H1 (cell line): ENCODE results near the gene LIN28A. TPM values are rescaled to one million over a fixed set of nuclear protein-coding genes. Genes with fewer than 3 reads are reported as not detected.

ENCODE experiments used
- CTCF ChIA-PET: fragments of 300-600 bp; sonication (Branson Sonifier 250); formaldehyde crosslinking; loops from one replicate; lab custom pipeline; 2021; ENCODE audit not compliant: partially characterized antibody; lab: Charles Lee
- POLR2A ChIA-PET: fragments of 300-600 bp; sonication (Branson Sonifier 250); formaldehyde crosslinking; loops from one replicate; lab custom pipeline; 2021; ENCODE audit warnings: inconsistent platforms; ENCODE audit not compliant: partially characterized antibody; lab: Charles Lee
- DNase-seq, 2 experiments: peaks; one replicate each; pipeline versions ENCODE4 v3.0.0 to v3.0.0-alpha.2; 2010 to 2022; ENCODE audit warnings: low spot score in 2 of 2, low read depth in 1 of 2, mixed read lengths in 1 of 2
- FAIRE-seq: peaks from 2 replicates; lab custom pipeline; 2011; peaks lifted over from hg19 to GRCh38; lab: Jason Lieb, UNC
- H2AFZ ChIP-seq: 2 replicates; pipeline ENCODE4 v1.8.1; 2012; ENCODE audit warnings: low read length, inconsistent platforms
- H2AK5ac ChIP-seq: 2 replicates; pipeline ENCODE4 v1.6.1; 2013; ENCODE audit warnings: low read depth, low read length
- H2BK120ac ChIP-seq: replicated peaks from 2 replicates; pipeline ENCODE3; 2013; ENCODE audit warnings: low read depth, low read length, inconsistent platforms
- H2BK12ac ChIP-seq: 2 replicates; pipeline ENCODE4 v1.6.1; 2013; ENCODE audit warnings: low read depth, low read length
- H2BK15ac ChIP-seq: 2 replicates; pipeline ENCODE4 v1.6.1; 2013; ENCODE audit warnings: low read length
- H2BK20ac ChIP-seq: 2 replicates; pipeline ENCODE4 v1.6.1; 2013; ENCODE audit warnings: low read length
- H2BK5ac ChIP-seq: 2 replicates; pipeline ENCODE4 v1.6.1; 2013; ENCODE audit warnings: low read depth, low read length
- H3K14ac ChIP-seq: 2 replicates; pipeline ENCODE4 v1.6.1; 2013; ENCODE audit warnings: inconsistent platforms; ENCODE audit not compliant: insufficient read length
- H3K18ac ChIP-seq: 2 replicates; pipeline ENCODE4 v1.6.1; 2013; ENCODE audit warnings: low read length; ENCODE audit errors: extremely low read depth
- H3K23ac ChIP-seq: 2 replicates; pipeline ENCODE4 v1.6.1; 2013; ENCODE audit warnings: inconsistent platforms; ENCODE audit not compliant: insufficient read length
- H3K23me2 ChIP-seq: 2 replicates; pipeline ENCODE4 v1.6.1; 2013; ENCODE audit warnings: low read depth, low read length
- H3K27ac ChIP-seq: 2 replicates; pipeline ENCODE4 v1.6.1; 2011; ENCODE audit warnings: low read depth, low read length, inconsistent platforms
- H3K27me3 ChIP-seq, 4 experiments: replicated peaks in 1 of 4; 1 replicate in 1 of 4; 2 replicates in 3 of 4; pipeline versions ENCODE4 v1.6.1 to v1.8.1; 2011 to 2013; ENCODE audit warnings: low read length in 3 of 4, mild to moderate bottlenecking in 3 of 4, inconsistent platforms in 2 of 4, mixed read lengths in 2 of 4, moderate library complexity in 1 of 4; ENCODE audit not compliant: control insufficient read depth in 3 of 4, insufficient read depth in 3 of 4; ENCODE audit errors: extremely low read depth in 1 of 4
- H3K36me3 ChIP-seq, 4 experiments: 2 replicates each; pipeline versions ENCODE4 v1.6.1 to v1.8.1; 2011 to 2013; ENCODE audit warnings: mild to moderate bottlenecking in 4 of 4, low read length in 3 of 4, moderate library complexity in 2 of 4, control low read depth in 1 of 4, inconsistent platforms in 1 of 4; ENCODE audit not compliant: insufficient read depth in 4 of 4, control insufficient read depth in 2 of 4
- H3K4ac ChIP-seq: replicated peaks from 2 replicates; pipeline ENCODE3; 2013; ENCODE audit warnings: low read length, low read depth, mixed read lengths, inconsistent platforms; ENCODE audit not compliant: insufficient read length
- H3K4me1 ChIP-seq, 4 experiments: replicated peaks in 1 of 4; 1 replicate in 1 of 4; 2 replicates in 3 of 4; pipeline versions ENCODE4 v1.6.1 to v1.8.1; 2011 to 2013; ENCODE audit warnings: low read length in 3 of 4, inconsistent platforms in 2 of 4, mixed read lengths in 1 of 4; ENCODE audit not compliant: insufficient read depth in 4 of 4, control insufficient read depth in 3 of 4
- H3K4me2 ChIP-seq, 2 experiments: 2 replicates each; pipeline versions ENCODE4 v1.6.1 to v1.8.1; 2011 to 2013; ENCODE audit warnings: low read depth in 2 of 2, low read length in 2 of 2, control low read depth in 1 of 2, inconsistent platforms in 1 of 2, mild to moderate bottlenecking in 1 of 2; ENCODE audit not compliant: insufficient read depth in 1 of 2
- H3K4me3 ChIP-seq, 4 experiments: fragments of 200-600, 300-600 bp in 1 of 4; sonication (generic), shearing (Covaris generic), sonication (Bioruptor Twin) in 1 of 4; 2 replicates each; pipeline versions ENCODE4 v1.5.1 to v1.8.1; 2011 to 2016; ENCODE audit warnings: low read length in 4 of 4, low read depth in 3 of 4, control low read depth in 2 of 4, inconsistent platforms in 2 of 4, mild to moderate bottlenecking in 2 of 4, mixed read lengths in 1 of 4, moderate library complexity in 1 of 4; ENCODE audit not compliant: insufficient read depth in 2 of 4; ENCODE audit errors: extremely low read depth in 1 of 4
- H3K56ac ChIP-seq: replicated peaks from 2 replicates; pipeline ENCODE3; 2013; ENCODE audit warnings: low read depth, mild to moderate bottlenecking, mixed read lengths, low read length, inconsistent platforms; ENCODE audit not compliant: insufficient read length
- H3K79me1 ChIP-seq: 2 replicates; pipeline ENCODE4 v1.6.1; 2013; ENCODE audit warnings: low read depth, low read length, control low read depth
- H3K79me2 ChIP-seq, 2 experiments: 2 replicates each; pipeline versions ENCODE4 v1.6.1 to v1.8.1; 2012 to 2013; ENCODE audit warnings: low read length in 2 of 2, mild to moderate bottlenecking in 2 of 2, inconsistent platforms in 1 of 2; ENCODE audit not compliant: insufficient read depth in 2 of 2, control insufficient read depth in 1 of 2
- H3K9ac ChIP-seq, 4 experiments: replicated peaks in 1 of 4; 1 replicate in 1 of 4; 2 replicates in 3 of 4; pipeline versions ENCODE4 v1.6.1 to v1.8.1; 2011 to 2013; ENCODE audit warnings: low read depth in 3 of 4, low read length in 3 of 4, control low read depth in 2 of 4, mild to moderate bottlenecking in 2 of 4, moderate library complexity in 2 of 4, inconsistent platforms in 1 of 4; ENCODE audit errors: extremely low read depth in 1 of 4
- H3K9me3 ChIP-seq, 2 experiments: 2 replicates each; pipeline versions ENCODE4 v1.6.1 to v1.8.1; 2012 to 2013; ENCODE audit warnings: mild to moderate bottlenecking in 2 of 2, moderate library complexity in 2 of 2, control low read depth in 1 of 2, inconsistent platforms in 1 of 2, low read depth in 1 of 2, low read length in 1 of 2, mixed read lengths in 1 of 2; ENCODE audit not compliant: insufficient read depth in 2 of 2
- H4K20me1 ChIP-seq, 2 experiments: replicated peaks in 1 of 2; 2 replicates each; pipeline versions ENCODE3 to v1.8.1; 2011 to 2013; ENCODE audit warnings: inconsistent platforms in 2 of 2, low read length in 2 of 2, mild to moderate bottlenecking in 1 of 2; ENCODE audit not compliant: insufficient read depth in 2 of 2, control insufficient read depth in 1 of 2
- H4K5ac ChIP-seq: 2 replicates; pipeline ENCODE4 v1.6.1; 2013; ENCODE audit warnings: low read length, low read depth, mixed read lengths, inconsistent platforms; ENCODE audit not compliant: insufficient read length
- H4K8ac ChIP-seq: 2 replicates; pipeline ENCODE4 v1.8.0; 2013; ENCODE audit warnings: mild to moderate bottlenecking, moderate library complexity, low read length, inconsistent platforms; ENCODE audit not compliant: insufficient read depth; ENCODE audit errors: extremely low read depth
- H4K91ac ChIP-seq: replicated peaks from 2 replicates; pipeline ENCODE3; 2013; ENCODE audit warnings: low read length, mixed read lengths, inconsistent platforms; ENCODE audit not compliant: insufficient read length
- CHD1 ChIP-seq: IDR thresholded peaks from 2 replicates; pipeline ENCODE4 v1.6.1; 2012; ENCODE audit warnings: low read depth, low read length, improper control_type of control experiment
- CTBP2 ChIP-seq: IDR thresholded peaks from 2 replicates; pipeline ENCODE4 v1.7.0; 2011; ENCODE audit warnings: borderline replicate concordance, mild to moderate bottlenecking, moderate library complexity, mixed read lengths, low read length; ENCODE audit not compliant: insufficient read depth, insufficient read length
- RBBP5 ChIP-seq: IDR thresholded peaks from 2 replicates; pipeline ENCODE4 v1.7.1; 2012; ENCODE audit warnings: low read depth, mild to moderate bottlenecking, inconsistent platforms, low read length, moderate library complexity, borderline replicate concordance
- SIN3A ChIP-seq, 2 experiments: IDR thresholded peaks in 1 of 2; conservative IDR thresholded peaks in 1 of 2; 2 replicates each; pipeline ENCODE4 v1.6.1; 2011 to 2012; ENCODE audit warnings: low read length in 2 of 2, improper control_type of control experiment in 1 of 2, low read depth in 1 of 2, mild to moderate bottlenecking in 1 of 2
- SIX5 ChIP-seq: IDR thresholded peaks from 2 replicates; pipeline ENCODE4 v1.6.1; 2011; ENCODE audit warnings: mild to moderate bottlenecking, low read depth, low read length
- SRF ChIP-seq: IDR thresholded peaks from 2 replicates; pipeline ENCODE4 v1.6.1; 2011; ENCODE audit warnings: mild to moderate bottlenecking, low read depth, low read length, moderate library complexity
- TCF12 ChIP-seq: IDR thresholded peaks from 2 replicates; pipeline ENCODE4 v1.6.1; 2011; ENCODE audit warnings: low read depth, mild to moderate bottlenecking, low read length
- TEAD4 ChIP-seq: IDR thresholded peaks from 2 replicates; pipeline ENCODE4 v1.6.1; 2012; ENCODE audit warnings: low read depth, low read length, inconsistent platforms, mixed read lengths
- YY1 ChIP-seq: IDR thresholded peaks from 2 replicates; pipeline ENCODE4 v1.6.1; 2011; ENCODE audit warnings: low read depth, mild to moderate bottlenecking, low read length
- ZNF274 ChIP-seq: IDR thresholded peaks from 2 replicates; pipeline ENCODE4 v1.7.0; 2012; ENCODE audit warnings: low read length, borderline replicate concordance; ENCODE audit errors: extremely low read depth
- WGBS, 2 experiments: shearing (Covaris generic) in 1 of 2; methylation state at CpG; one replicate each; pipeline versions ENCODE4 v1.1.6 to v1.1.7; 2013 to 2015; ENCODE audit warnings: low lambda C conversion rate in 2 of 2, mixed read lengths in 2 of 2, inconsistent platforms in 1 of 2, low coverage in 1 of 2, missing lambda C conversion rate in 1 of 2; ENCODE audit not compliant: insufficient replicate concordance in 2 of 2, insufficient coverage in 1 of 2, insufficient read length in 1 of 2; ENCODE audit errors: extremely low coverage in 1 of 2, missing lambda C conversion rate in 1 of 2; 5-methylcytosine and 5-hydroxymethylcytosine counted together
- polyA plus RNA-seq, 7 experiments: library from polyadenylated mRNA; depleted of rRNA in 3 of 7; stranded (reverse) in 5 of 7; unstranded in 2 of 7; fragments of >200 nt in 5 of 7; fragments of 200-250 nt in 2 of 7; gene quantifications; 1 replicate in 5 of 7; 2 replicates in 1 of 7; 4 replicates in 1 of 7; pipeline versions ENCODE4 v1.2.1 to v1.2.3, GENCODE V29; 2011 to 2013; ENCODE audit warnings: missing spikeins in 2 of 7, mixed read lengths in 2 of 7
- total RNA-seq: library from RNA; stranded (reverse); fragmentation: NEBNext Ultra II Directional; extraction: Animal tissue kit (Norgen Biotek cat#: 25700); gene quantifications from 2 replicates; pipeline ENCODE4 v1.2.1, GENCODE V29; 2021

The LIN28A gene
- total and polyA plus RNA-seq, 2 of the 8 experiments (the other 6 are each of a cell fraction or from before 2014, with no cell fraction given): 403 to 1,486 TPM

DNA sequence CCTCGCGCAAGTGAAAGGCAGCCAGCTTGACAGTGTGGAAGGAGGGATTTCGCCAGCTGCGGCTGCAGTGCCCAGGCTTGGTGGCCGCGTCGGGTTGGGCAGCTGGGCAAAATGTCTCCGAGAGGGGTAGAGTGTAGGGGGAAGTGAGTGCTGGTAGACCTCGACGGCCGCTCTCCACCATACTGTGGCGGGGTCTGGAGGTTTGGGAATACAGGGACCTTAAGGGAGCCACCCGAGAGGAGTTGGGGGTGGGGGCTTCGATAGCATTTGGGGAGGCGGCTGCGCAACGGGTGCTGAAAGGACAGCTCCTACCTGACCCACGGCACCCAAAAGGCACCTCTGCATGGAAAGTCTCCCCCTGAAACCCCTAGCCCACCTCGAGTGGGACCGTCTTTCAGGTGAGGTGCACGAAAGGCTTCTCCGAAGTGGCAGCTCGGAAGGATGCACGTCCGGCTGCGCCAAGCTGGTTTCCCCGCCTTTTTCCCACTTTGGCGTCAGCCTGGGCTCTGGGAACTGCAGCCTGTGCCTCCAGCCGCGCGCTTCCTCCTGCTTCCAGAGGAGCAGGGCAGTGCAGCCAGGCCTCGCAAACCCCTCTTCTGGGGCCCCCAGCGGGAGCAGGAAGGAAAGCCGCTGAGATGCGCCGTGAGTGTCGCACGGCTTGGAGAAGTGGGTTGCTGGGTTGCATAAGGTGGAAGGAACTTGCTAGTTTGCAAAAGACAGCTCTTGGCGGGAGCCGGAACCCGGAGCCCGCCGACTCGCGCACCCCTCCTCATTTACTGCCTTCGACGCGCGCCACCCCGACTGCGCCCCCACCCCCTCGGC lies 61.1 kb downstream of the LIN28A start:
- 2% methylated on average over 33 of the region's 52 CpGs; no CpG with 5 or more reads in 1 of the 2 experiments for WGBS, 2 experiments
- no peak overlapping the region for H4K91ac ChIP-seq
- H2BK15ac ChIP-seq: 0 out of 2 replicates have a peak overlapping the region, but pooled peaks have one; percentile 81
- H3K27me3 ChIP-seq: peaks cover 0 to 4% (median 0%) of the 10 kb centered on the region in 4 experiments; a peak in 2 of 7 replicates
- peak overlapping the region; percentile 35 for H4K8ac ChIP-seq
- ChIA-PET CTCF (interaction anchor here (0.8 to 4.3 kb wide), 8 partner anchors 9 to 191 kb away, joined by 3 to 16 read pairs (median 7); partner anchors contain the start of gene RPS6KA1), POLR2A (interaction anchor here (0.8 to 5.0 kb wide), 36 partner anchors 10 to 385 kb away, joined by 3 to 73 read pairs (median 5); partner anchors contain the start of genes CD52, DHDDS, LIN28A and RPS6KA1)
- peak overlapping the region; percentile 80 for H3K18ac ChIP-seq
- peaks cover 21 to 49% (median 35%) of the 10 kb centered on the region in 4 experiments for H3K36me3 ChIP-seq
- no peak overlapping the region for H2BK120ac ChIP-seq
- H2AK5ac ChIP-seq: no peak overlapping the region
- H3K79me1 ChIP-seq: no peaks in the 10 kb centered on the region; the same call in 1 of the 2 replicates
- H3K4me2 ChIP-seq: peak overlapping the region; percentile 84 to 96
- H2BK5ac ChIP-seq: peak overlapping the region; percentile 85; the same call in 1 of the 2 replicates
- no peak overlapping the region for H3K14ac ChIP-seq
- FAIRE-seq (no peak), DNase-seq (peak; percentile 36 to 84)
- H3K4me1 ChIP-seq: peaks cover 8 to 13% (median 11%) of the 10 kb centered on the region in 4 experiments
- peak overlapping the region; percentile 75; the same call in 1 of the 2 replicates for H2BK12ac ChIP-seq
- no peak overlapping the region for H2AFZ ChIP-seq
- H3K4me3 ChIP-seq: peak overlapping the region; percentile 65 to 96 (median 78)
- H3K4ac ChIP-seq: peak overlapping the region; percentile 57
- no peak overlapping the region for H2BK20ac ChIP-seq
- peak overlapping the region; percentile 20 for H4K5ac ChIP-seq
- no peaks in the 10 kb centered on the region for H3K9me3 ChIP-seq
- peaks cover 11% of the 10 kb centered on the region for H3K23me2 ChIP-seq
- H4K20me1 ChIP-seq: peaks cover 6 to 14% of the 10 kb centered on the region in 2 experiments
- peaks cover 5 to 15% of the 10 kb centered on the region in 2 experiments; a peak in 3 of 4 replicates for H3K79me2 ChIP-seq
- peak overlapping the region; percentile 40 to 69 (median 58) for H3K9ac ChIP-seq
- H3K23ac ChIP-seq: no peak overlapping the region
- peak overlapping the region; percentile 58; the same call in 1 of the 2 replicates for H3K27ac ChIP-seq
- peak overlapping the region; percentile 36 for H3K56ac ChIP-seq
- TF ChIP-seq CHD1 (no peak), RBBP5 (0 out of 2 replicates have a peak, but pooled peaks have one; percentile 34), TEAD4 (no peak), ZNF274 (no peak), SRF (no peak), SIX5 (no peak), YY1 (no peak), CTBP2 (no peak), SIN3A (conservative IDR thresholded peaks at IDR 0.05 in 1 of 2, IDR thresholded peaks at IDR 0.05 in 1 of 2; ENCODE audit: low read depth in 1 of 2, low read length in 2 of 2) (peak in 1 of 2 experiments; percentile 83; a peak in 2 of 4 replicates), TCF12 (no peak)
